Upper lobe of left lung (tissue), 4 donors: ENCODE measurements around the gene NLRP4.

ENCODE experiments used
- EP300 ChIP-seq, 4 donors: sonication (generic); formaldehyde crosslinking; IDR thresholded peaks; one replicate each; pipeline ENCODE4 v1.5.1; 2017; ENCODE audit warnings: antibody characterized with exemption in 4 of 4, control low read depth in 2 of 4
- POLR2A ChIP-seq, 4 donors: fragments of 450-650 bp; IDR thresholded peaks; one replicate each; pipeline ENCODE4 v1.5.1; 2016 to 2017; ENCODE audit warnings: antibody characterized with exemption in 4 of 4, mild to moderate bottlenecking in 2 of 4
- TF ChIP-seq, protein P1 (sequence below), 6 experiments: fragments of 450-650 bp in 4 of 6; fragments of 200-600 bp in 2 of 6; sonication (generic) in 2 of 6; IDR thresholded peaks; one replicate each; pipeline ENCODE4 v1.5.1; 2016 to 2019; ENCODE audit warnings: antibody characterized with exemption in 6 of 6

DNA sequence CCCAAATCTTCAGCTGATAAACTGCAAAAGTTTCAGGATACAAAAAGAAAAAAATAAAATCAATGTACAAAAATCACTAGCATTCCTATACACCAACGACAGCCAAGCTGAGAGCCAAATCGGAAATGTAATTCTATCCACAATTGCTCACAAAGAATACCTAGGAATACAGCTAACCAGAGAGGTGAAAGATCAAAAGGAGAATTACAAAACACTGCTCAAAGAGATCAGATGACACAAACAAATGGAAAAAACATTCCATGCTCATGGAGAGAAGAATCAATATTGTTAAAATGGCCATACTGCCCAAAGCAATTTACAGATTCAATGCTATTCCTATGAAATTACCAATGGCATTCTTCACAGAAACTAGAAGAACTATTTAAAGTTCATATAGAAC is 34.1 kb upstream of the NLRP4 start:
- TF ChIP-seq, protein P1, sequence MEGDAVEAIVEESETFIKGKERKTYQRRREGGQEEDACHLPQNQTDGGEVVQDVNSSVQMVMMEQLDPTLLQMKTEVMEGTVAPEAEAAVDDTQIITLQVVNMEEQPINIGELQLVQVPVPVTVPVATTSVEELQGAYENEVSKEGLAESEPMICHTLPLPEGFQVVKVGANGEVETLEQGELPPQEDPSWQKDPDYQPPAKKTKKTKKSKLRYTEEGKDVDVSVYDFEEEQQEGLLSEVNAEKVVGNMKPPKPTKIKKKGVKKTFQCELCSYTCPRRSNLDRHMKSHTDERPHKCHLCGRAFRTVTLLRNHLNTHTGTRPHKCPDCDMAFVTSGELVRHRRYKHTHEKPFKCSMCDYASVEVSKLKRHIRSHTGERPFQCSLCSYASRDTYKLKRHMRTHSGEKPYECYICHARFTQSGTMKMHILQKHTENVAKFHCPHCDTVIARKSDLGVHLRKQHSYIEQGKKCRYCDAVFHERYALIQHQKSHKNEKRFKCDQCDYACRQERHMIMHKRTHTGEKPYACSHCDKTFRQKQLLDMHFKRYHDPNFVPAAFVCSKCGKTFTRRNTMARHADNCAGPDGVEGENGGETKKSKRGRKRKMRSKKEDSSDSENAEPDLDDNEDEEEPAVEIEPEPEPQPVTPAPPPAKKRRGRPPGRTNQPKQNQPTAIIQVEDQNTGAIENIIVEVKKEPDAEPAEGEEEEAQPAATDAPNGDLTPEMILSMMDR (IDR thresholded peaks at IDR 0.05) = no peak
- TF ChIP-seq POLR2A (IDR thresholded peaks at IDR 0.05) (no peak), EP300 (IDR thresholded peaks at IDR 0.05) (no peak)
